Ishikawa (cell line): ENCODE data around the gene CCDC27.

Source experiments
- CEBPB ChIP-seq: IDR thresholded peaks from 2 replicates; pipeline ENCODE4 v1.6.1; 2012
- CREB1 ChIP-seq: IDR thresholded peaks from 2 replicates; pipeline ENCODE4 v1.6.1; 2012; ENCODE audit warnings: low read depth
- EGR1 ChIP-seq: IDR thresholded peaks from 2 replicates; pipeline ENCODE4 v1.6.1; 2012
- EP300 ChIP-seq: IDR thresholded peaks from 2 replicates; pipeline ENCODE4 v1.6.1; 2012; ENCODE audit warnings: borderline replicate concordance
- FOXM1 ChIP-seq: IDR thresholded peaks from 2 replicates; pipeline ENCODE4 v1.6.1; 2012; ENCODE audit warnings: low read depth, borderline replicate concordance
- MAX ChIP-seq: IDR thresholded peaks from 2 replicates; pipeline ENCODE4 v1.6.1; 2012
- NFIC ChIP-seq: IDR thresholded peaks from 2 replicates; pipeline ENCODE4 v1.6.1; 2012
- RAD21 ChIP-seq: IDR thresholded peaks from 2 replicates; pipeline ENCODE4 v1.6.1; 2012; ENCODE audit warnings: low read depth
- TAF1 ChIP-seq: IDR thresholded peaks from 2 replicates; pipeline ENCODE4 v1.6.1; 2012; ENCODE audit warnings: low read depth, mild to moderate bottlenecking
- TCF12 ChIP-seq: IDR thresholded peaks from 2 replicates; pipeline ENCODE4 v1.6.1; 2012; ENCODE audit warnings: low read depth
- TEAD4 ChIP-seq: IDR thresholded peaks from 2 replicates; pipeline ENCODE4 v1.6.1; 2012
- YY1 ChIP-seq: IDR thresholded peaks from 2 replicates; pipeline ENCODE4 v1.6.1; 2012; ENCODE audit warnings: low read depth
- ZBTB7A ChIP-seq: IDR thresholded peaks from 2 replicates; pipeline ENCODE4 v1.6.1; 2012; ENCODE audit warnings: low read depth
- TF ChIP-seq, protein P1 (sequence below): IDR thresholded peaks from 2 replicates; pipeline ENCODE4 v1.6.1; 2012
- TF ChIP-seq, protein P2 (sequence below): IDR thresholded peaks from 2 replicates; pipeline ENCODE4 v1.6.1; 2012; ENCODE audit warnings: low read depth, mild to moderate bottlenecking

CCDC27 gene

DNA sequence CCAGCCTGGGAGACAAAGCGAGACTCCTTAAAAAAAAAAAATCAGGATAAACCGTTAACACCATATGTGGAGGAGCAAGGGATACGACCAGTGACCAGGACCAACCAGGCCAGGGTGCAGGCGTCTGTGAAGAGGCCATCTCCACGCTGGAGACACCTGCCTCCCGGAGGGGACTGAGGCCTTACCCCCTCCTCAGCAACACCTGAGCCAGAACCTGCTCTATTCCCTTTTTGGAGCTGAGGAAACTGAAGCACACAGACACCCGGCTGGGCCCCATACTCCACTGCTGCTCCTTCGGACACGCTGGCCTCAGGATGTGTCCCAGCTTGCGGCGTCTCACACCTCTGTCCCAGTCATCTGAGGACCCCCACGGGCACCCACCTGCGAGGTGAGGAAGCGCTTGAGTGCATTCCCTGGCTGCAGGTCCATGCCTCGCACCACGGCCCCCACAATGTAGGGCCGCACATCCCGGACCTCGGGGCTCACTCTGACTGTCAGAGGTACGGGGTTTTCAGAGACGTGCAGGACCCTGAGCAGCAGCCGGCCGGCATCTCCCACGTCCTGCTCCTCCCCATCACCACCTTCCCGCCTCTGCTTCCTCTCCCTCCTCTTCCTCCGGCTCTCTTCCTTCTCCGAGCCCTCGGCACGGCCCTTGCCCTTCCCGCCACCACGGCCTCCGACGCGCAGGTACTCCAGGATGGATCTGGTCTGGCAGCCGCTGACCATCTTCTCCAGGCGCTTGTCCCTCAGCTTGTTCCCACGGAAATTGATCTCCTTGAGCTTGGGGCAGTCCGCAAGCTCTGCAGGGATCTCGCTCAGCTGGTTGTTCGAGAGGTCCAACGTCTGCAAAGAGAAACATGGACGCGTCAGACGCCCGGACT is 34.5 kb downstream of the CCDC27 start:
- TF ChIP-seq, protein P1, sequence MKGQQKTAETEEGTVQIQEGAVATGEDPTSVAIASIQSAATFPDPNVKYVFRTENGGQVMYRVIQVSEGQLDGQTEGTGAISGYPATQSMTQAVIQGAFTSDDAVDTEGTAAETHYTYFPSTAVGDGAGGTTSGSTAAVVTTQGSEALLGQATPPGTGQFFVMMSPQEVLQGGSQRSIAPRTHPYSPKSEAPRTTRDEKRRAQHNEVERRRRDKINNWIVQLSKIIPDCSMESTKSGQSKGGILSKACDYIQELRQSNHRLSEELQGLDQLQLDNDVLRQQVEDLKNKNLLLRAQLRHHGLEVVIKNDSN: no peak
- TF ChIP-seq CEBPB (no peak), EP300 (no peak), MAX (no peak), EGR1 (no peak), NFIC (no peak), RAD21 (no peak), TCF12 (no peak), FOXM1 (no peak), ZBTB7A (no peak), TEAD4 (no peak), CREB1 (no peak), TAF1 (no peak), YY1 (no peak)
- TF ChIP-seq, protein P2, sequence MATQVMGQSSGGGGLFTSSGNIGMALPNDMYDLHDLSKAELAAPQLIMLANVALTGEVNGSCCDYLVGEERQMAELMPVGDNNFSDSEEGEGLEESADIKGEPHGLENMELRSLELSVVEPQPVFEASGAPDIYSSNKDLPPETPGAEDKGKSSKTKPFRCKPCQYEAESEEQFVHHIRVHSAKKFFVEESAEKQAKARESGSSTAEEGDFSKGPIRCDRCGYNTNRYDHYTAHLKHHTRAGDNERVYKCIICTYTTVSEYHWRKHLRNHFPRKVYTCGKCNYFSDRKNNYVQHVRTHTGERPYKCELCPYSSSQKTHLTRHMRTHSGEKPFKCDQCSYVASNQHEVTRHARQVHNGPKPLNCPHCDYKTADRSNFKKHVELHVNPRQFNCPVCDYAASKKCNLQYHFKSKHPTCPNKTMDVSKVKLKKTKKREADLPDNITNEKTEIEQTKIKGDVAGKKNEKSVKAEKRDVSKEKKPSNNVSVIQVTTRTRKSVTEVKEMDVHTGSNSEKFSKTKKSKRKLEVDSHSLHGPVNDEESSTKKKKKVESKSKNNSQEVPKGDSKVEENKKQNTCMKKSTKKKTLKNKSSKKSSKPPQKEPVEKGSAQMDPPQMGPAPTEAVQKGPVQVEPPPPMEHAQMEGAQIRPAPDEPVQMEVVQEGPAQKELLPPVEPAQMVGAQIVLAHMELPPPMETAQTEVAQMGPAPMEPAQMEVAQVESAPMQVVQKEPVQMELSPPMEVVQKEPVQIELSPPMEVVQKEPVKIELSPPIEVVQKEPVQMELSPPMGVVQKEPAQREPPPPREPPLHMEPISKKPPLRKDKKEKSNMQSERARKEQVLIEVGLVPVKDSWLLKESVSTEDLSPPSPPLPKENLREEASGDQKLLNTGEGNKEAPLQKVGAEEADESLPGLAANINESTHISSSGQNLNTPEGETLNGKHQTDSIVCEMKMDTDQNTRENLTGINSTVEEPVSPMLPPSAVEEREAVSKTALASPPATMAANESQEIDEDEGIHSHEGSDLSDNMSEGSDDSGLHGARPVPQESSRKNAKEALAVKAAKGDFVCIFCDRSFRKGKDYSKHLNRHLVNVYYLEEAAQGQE: no peak

GRCh38 chr1:3787349-3787715 is 35.1 kb downstream of the CCDC27 start:
- TF ChIP-seq ZBTB7A: no peak
- TF ChIP-seq TEAD4: no peak
- no peak for TF ChIP-seq CREB1

GRCh38 chr1:3787745-3788605 is 35.7 kb downstream of the CCDC27 start:
- TF ChIP-seq EP300: no peak
- TF ChIP-seq NFIC: no peak
- TF ChIP-seq TEAD4: no peak
- TF ChIP-seq YY1: no peak
- TF ChIP-seq ZBTB7A: no peak
- no peak for TF ChIP-seq FOXM1
- no peak for TF ChIP-seq TAF1
- TF ChIP-seq RAD21: no peak
- TF ChIP-seq CREB1: no peak
- TF ChIP-seq, protein P1: no peak
- TF ChIP-seq, protein P2: no peak
- no peak for TF ChIP-seq CEBPB
- TF ChIP-seq EGR1: no peak
- TF ChIP-seq TCF12: no peak
- TF ChIP-seq MAX: no peak

- TF ChIP-seq NFIC (no peak), ZBTB7A (no peak), TAF1 (no peak), EGR1 (no peak), TCF12 (no peak), MAX (no peak)
Measured at GRCh38 chr1:3788756-3789420, 36.6 kb downstream of the CCDC27 start.
